Fibroblast of gingiva (primary cell): ENCODE measurements around the gene GPN2.
"Not testable (repeated sequence)": the region's sequence is repeated elsewhere in the genome, so short reads cannot be mapped to it uniquely, and the experiment has no call there.

ENCODE experiments used
- DNase-seq: peaks from one replicate; pipeline ENCODE4 v3.0.0-alpha.2; 2011; ENCODE audit warnings: low read depth

The GPN2 gene

DNA sequence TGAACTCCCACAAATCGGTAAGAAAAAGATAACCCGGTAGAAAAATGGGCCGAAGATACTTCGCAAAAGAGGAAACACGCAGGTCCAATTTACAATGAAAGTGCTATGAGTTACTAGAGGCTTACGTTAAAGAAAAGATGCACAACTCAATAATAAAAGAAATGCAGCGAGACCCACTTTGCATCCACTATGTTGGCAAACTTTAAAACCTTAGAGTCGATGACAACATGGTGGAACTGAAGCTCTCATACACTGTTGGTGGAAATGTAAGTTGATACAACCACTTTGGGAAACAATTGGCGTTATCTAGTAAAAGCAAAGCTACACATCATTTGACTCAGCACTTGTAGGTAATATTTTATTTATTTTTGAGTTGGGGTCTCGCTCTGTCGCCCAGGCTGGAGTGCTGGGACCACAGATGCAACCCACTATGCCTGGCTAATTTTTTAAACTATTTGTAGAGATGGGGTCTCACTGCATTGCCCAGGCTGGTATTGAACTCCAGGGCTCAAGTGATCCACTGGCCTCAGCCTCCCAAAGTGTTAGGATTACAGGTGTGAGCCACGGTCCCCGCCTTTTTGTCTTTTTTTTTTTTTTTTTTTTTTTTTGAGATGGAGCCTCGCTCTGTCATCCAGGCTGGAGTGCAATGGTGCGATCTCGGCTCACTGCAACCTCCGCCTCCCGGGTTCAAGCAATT lies 10.9 kb upstream of the GPN2 start:
- no peak for DNase-seq

DNA sequence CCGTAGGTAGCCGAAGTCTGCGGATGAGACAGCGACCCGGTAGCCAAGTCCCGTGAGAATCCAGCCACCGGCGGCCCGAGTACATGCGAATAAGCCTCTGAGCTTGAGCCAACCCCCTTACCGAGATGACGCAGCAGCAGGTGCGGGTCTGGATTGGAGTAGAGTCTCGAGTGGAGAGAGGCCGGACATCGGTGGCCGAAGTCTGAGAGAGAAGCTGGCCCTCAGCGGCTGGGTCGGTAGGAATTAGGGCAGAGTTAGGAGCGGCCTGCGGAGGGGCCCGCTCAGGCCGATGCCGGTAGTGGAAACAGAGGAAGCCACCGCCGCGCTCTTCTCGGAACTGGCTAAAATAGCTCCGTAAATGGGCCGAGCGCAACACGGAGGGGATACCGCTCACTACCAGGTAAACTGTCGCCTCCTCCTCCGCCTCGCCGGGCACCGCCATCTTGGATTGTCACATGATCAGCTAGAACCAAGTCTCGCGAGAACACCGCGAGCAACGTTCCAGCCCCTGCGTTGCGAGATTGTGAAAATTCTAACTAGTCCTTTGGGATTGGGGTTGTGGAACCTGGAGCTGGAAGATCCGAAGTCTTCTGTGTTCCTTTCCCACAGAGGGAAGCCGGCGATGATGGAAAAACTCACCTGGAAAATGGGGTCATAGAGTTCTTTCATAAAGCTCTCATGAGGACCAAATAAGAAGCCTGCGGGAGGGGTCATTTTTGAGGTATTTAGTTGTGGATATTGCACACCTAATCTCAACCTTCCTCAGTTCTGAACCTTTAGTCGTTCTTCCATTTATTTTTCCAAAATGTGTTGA lies 10.1 kb upstream of the GPN2 start, which contains the start of gene GPATCH3:
GPATCH3 (minus strand) TSS at position 467 of the 814 bp plus-strand sequence; CDS start at position 442, 25 bp downstream.
- peak; percentile 92 for DNase-seq

DNA sequence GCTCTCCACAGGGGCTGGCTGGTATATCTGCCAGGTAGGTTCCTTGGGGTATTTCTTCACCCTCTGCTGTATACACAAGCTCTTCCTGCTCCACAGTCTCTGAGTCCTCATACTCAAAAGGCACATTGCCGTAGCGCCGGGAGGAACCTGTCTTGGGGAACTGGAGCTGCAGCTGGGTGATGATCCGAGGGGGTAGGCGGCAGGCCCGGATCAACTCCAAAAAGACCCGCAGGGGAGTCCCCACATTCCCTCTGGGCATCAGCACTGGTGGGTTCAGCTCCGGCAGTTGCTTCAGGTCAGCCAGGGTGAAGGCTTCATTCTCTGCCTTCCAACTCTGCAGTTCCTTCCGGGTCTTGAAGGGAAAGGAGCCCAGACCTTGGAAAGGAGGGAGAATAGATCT lies 7.3 kb upstream of the GPN2 start:
- DNase-seq = no peak

DNA sequence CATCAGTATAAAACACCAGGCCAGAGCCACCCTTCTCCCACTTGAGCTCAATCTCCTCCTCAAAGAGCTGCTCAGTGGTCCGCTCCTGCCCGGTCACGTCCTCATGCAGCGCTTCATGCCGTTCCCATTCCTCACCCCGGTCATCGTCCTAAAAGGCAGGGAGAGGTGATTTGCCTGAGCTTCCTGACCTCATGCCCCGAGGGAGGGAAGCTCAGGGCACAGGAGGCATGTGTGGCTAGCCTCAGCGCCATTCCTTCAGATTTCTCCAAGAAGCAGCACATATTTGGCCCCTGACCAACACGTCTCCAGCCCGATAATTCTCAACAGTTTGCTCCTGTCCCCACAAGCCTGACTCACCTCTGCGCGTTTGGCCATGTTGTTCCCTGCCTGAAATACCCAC lies 4.2 kb upstream of the GPN2 start:
- DNase-seq = no peak

DNA sequence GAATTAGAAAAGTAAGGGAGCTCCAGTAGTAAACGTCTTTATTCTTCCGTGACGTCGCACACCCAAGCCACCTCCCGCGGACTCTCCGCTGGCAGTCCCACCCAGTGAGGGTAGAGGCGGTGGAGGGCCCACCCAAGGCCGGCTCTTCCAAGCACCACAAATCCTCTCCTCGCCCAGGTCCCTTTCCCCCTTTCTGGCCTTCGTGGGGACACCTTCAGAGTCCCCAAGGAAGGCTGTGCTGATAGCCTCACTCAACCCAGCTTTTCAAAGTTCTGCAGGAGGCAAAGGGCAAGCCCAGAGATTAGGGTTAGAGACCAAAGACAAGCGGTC lies 349 bp upstream of the GPN2 start:
- DNase-seq = no peak

DNA sequence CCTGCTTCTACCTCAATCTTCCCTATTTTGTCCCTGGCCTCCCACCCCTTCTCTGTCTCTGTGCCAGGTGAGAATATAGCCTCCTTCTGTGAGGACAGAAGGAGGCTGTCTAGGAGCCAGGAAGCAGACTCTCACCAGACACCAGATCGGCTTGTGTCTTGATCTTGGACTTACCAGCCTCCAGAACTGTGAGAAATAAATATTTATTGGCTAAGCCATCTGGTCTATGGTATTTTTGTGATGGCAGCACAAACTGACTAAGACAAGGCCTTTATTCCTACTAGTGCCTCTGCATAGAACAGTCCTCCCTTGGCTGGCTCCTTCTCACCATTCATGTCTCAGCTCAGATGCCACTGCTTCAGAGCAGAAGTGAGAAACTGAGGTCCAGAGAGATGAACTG lies 1.9 kb downstream of the GPN2 start:
- no peak for DNase-seq

DNA sequence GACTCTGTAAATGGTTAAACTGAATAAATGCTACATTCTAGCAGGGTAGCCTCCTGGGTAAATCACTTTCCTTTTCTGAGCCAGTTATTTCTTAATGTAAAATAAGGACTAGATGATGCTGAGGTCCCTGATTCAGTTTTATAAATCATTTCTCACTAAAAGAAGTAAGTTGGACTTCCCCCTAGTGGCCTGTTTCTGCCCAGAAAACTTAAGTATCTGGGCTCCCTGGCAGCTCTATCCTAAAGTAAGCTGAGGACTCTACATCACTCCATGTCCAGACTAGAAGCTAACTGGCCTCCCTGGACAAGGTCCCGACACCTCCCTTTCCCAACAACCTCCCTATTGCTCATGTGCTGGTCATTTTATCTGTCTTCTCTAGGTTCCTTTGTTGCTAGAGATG lies 3.0 kb downstream of the GPN2 start:
- DNase-seq = peak; percentile 54

DNA sequence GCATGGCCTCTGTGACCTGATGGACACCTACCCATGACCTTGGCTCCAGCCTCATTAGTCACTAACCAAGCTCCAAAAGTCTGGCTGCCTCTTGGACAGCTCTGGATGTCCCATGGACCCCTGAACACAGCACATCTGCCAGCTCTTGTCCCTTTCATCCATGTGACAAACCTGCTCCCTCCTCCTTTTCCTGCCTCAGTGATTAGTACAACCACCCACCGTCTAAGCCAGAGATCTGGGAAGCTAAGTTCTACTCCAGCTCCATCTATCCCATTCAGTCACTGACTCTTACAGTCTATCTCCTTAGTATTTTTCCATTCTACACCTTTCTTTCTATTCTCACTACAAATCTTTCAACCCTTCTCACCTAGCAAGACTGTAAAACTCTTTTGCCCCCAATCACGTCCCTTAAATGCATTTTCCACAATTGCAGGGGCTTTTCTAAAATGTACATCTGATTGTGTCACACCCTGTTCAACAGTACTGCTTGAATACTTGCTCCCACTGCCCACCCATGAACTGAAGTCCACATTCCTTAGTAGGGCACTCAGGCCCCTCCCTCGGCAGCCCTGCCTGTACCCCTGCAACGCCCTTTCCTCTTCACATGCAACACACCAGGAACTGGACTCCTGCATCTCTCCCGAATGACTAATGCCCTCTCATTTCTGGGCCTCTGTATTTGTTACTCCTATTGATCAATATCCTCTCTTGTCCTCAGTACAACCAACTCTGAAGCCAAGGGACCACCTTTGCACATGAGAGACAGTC lies 7.2 kb downstream of the GPN2 start:
- DNase-seq = no peak

DNA sequence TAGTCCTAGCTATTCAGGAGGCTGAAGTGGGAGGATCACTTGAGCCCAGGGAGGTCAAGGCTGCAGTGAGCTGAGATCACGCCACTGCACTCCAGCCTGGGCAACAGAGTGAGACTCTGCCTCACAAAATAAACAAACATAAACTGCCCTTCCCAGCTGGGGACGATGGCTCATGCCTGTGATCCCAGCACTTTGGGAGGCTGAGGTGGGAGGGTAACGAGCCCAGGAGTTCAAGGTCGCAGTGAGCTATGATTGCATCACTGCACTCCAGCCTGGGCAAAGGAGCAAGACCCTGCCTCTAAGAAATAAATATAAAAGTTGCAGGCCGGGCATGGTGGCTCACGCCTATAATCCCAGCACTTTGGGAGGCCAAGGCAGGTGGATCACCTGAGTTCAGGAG lies 8.5 kb downstream of the GPN2 start:
- DNase-seq = not testable (repeated sequence)

DNA sequence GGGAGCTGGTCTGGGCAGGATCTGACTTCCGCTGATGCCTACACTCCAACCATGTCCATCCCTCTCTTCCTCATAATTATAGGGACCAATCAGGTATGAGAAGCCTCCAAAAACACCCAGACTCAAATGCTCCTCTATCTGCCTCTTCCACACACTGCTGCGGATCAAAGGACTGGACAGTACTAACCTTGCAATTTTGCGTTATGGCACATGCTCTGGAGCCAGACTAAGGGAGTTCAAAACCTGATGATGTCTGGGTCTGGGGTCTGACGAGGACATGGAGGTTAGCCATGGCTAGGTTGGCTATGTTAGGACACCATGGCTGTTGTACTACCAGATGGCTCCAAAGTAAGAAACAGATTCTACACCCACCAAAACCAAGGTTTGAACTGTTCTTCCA lies 10.3 kb downstream of the GPN2 start:
- DNase-seq = no peak

DNA sequence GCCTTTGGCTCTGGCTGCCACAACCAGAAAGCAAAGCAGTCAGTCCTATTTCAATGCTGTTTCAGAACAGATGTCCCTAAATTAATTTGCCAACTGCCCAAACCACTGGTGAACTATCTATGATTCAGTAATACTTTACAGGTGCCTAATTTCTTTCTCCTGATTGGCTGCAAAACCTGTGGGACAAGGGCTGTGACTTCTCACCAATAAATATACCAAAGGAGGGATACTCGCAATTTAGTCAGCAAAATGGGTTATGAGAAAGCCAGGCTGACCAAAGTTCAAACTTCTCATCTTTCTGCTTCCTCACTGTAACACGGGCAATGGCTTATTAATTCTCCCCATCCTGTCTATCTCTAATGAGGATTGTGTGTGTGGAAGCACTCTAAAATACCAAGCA lies 12.8 kb downstream of the GPN2 start:
- DNase-seq = no peak

DNA sequence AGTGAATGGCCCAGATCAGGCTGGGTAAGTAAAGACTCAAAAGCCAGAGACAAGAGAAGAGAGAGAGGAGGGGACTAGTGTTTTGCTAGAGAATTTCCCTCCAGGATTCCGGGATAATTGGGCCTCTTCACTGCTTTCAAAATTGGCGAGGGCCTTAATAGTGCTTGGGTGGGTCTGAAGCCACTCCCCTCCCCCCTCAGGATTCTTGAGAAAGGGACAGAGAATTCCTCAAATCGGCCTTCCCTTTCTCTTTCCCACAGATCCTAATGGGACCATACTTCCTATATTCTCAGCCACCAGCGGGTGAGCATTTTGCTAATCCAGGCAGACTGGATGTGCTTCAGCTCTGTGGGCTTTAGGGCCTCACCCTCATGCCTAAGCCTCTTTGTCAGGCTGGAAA lies 15.2 kb downstream of the GPN2 start:
- no peak for DNase-seq

DNA sequence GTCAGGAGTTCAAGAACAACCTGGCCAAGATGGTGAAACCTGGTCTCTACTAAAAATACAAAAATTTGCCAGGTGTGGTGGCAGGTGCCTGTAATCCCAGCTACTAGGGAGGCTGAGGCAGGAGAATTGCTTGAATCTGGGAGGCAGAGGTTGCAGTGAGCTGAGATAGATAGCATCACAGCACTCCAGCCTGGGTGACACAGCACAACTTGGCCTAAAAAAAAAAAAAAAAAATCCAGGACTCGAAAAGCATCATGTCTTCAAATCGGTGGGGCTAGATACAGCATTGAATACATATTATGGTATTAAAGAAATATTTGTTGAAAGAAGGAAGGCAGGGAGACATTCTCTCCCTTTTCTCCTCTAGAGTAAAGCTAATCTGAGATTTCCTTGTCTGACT lies 17.0 kb downstream of the GPN2 start:
- DNase-seq = not testable (repeated sequence)

DNA sequence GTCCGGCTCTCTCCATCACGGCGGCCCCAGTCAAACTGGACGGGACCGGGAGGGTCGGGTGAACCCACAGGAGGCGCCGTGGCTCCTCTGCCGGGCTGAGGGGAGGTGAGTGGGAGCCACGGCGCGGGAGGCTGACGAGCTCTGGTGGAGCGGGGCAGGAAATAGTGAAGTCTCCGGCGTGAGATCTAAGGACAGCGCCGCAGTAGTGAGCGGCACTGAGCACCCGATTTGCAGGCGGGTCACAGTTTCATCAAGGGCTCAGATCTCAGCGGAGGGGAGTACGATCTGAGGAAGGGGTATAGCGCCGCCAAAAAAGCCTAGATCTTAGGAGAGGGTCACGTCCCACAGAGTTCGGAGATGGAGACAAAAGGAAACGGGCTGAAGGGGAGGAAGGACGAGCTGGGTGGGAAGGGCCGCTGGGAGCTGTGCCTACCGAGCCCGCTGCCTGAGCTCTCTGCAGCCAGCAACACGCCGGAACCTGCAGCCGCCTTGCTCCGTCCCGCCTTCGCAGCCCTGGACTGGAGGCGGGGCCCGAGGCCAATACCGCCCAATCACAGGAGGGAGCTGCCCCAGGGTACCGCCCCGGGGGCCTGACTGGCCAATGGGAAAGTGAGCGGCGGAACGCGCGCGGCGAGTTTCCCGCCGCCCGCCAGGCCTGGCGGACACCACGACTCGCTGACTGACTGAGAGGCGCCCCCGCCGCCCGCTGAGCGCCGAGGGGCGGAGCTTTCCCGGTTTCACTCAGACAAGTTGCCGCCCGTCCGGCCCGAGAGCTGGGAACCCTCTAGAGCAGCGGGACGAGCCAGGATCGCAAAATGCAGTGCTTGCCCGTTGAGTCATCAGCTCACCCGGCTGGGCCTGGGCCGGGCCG lies 25.2 kb downstream of the GPN2 start:
- peak; percentile 98 for DNase-seq

DNA sequence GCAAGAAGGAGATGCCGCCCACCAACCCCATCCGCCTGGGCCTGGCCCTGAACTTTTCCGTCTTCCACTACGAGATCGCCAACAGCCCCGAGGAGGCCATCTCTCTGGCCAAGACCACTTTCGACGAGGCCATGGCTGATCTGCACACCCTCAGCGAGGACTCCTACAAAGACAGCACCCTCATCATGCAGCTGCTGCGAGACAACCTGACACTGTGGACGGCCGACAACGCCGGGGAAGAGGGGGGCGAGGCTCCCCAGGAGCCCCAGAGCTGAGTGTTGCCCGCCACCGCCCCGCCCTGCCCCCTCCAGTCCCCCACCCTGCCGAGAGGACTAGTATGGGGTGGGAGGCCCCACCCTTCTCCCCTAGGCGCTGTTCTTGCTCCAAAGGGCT lies 26.4 kb downstream of the GPN2 start:
- DNase-seq = no peak

DNA sequence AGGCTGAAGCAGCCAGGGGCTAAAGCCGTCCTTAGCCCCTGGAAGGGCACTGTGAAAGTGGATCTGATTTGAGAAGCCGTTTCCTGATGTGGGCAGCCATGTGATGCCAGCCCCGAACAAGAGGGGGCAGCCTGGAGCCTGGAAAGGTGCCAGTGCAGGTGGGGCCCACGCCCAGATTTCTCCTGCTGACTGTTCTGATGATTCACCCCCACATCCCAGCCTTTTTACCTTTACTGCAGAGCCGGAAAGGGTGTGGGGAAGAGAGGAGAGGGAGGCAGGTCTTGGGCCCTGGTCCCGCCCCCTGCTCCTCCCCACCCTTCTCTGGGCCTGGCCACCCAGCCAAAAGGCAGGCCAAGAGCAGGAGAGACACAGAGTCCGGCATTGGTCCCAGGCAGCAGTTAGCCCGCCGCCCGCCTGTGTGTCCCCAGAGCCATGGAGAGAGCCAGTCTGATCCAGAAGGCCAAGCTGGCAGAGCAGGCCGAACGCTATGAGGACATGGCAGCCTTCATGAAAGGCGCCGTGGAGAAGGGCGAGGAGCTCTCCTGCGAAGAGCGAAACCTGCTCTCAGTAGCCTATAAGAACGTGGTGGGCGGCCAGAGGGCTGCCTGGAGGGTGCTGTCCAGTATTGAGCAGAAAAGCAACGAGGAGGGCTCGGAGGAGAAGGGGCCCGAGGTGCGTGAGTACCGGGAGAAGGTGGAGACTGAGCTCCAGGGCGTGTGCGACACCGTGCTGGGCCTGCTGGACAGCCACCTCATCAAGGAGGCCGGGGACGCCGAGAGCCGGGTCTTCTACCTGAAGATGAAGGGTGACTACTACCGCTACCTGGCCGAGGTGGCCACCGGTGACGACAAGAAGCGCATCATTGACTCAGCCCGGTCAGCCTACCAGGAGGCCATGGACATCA lies 27.1 kb downstream of the GPN2 start, which contains the start of gene SFN:
SFN (plus strand) TSS at position 369 of the 904 bp plus-strand sequence; CDS start at position 433, 64 bp downstream.
- DNase-seq = no peak

DNA sequence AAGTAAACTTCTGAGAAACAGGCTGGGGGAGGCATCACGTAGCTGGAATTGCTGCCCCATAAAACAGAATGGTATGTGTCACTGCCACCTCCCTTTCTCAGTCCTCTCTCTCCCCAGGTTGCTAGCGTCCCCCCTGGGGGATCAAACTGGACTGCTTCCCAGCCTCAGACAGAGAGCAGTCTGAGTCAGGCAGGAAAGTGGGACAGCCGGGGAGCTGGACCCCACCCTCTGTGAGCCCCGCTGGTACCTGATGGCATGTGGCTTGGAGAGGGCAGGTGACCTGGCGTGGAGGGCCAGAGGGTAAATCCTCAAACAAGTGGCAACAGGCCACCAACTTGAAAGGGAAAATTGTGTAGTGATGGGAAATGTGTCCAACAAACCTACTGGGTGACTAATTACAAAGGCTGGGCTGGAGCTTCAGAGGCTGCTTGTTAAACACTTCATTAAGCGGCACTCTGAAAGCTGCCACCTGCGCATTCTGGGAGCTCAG lies 28.1 kb downstream of the GPN2 start:
- no peak for DNase-seq

DNA sequence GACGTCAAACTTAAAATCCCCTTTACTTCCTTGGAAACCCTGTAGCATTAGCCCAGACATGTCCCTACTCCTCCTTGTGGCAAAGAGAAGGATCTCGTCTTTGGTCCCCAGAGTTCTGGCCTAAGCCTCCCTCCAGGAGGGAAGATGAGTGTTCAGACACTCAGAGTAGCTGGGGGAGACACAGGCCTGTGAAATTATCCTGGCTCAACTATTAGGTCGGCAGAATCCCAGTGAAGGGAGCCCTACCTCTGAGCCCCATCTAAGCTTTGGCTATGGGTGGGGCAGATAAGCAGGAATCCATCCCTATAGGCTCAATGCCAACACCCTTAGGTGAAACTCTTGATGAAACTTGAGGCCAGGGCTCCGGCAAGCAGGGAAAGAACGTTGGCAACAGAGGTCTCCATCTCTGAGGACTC lies 28.8 kb downstream of the GPN2 start:
- peak; percentile 23 for DNase-seq

DNA sequence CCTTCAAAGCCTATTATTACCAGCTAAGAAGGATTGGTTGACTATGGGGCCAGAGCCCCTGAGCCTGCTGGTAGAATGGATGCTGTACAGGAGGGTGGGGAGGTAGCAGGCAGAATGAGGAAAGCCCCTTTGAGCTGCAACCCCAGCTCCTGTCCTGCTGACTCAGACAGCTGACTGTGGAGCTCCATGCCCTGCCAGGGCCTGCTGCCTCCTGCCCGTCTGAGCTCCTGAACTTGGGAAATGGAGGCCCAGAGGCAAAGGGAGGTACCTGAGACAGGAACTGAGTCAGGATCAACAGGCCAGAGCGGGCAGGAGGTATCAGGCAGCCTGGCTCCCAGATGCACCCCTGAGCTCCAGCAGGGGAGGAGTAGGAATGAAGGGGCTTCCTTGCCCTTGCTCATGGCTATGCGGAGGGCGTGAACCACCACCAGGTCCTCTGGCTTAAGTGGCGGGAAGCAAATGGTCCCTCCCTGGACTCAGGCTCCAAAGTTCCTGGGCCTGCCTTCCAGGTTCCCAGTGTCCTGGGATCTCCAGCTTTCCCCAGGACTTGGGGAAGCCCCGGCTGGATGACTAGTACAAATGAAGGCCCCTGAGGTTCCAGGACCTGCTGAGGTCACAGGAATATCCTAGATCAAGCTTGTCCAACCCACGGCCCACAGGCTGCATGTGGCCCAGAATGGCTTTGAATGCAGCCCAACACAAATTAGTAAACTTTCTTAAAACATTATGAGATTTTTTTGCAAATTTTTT lies 31.0 kb downstream of the GPN2 start:
- no peak for DNase-seq

DNA sequence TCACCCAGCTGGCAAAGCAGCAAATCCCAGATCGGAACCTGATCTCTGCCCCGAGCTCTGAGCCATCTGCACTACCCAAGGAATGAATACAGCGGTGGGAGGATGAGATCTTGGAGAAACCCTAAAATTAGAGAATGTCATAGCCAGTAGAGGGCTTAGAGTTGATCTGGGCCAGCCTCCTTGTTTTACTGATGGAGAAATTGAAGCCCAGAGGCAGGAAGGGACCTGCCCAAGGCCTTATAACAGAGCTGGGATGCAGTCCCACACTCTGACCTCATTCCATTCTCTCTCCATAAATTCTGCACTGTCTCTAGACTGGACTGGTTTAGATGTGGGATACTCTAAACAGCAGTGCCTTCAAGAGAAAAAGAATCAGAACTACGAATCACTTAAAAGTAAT lies 31.9 kb downstream of the GPN2 start:
- no peak for DNase-seq
